Skeletal muscle satellite cell (primary cell): ENCODE data around the gene FIZ1.

ENCODE experiments used
- H3K27me3 ChIP-seq: 2 replicates; pipeline ENCODE4 v1.7.0; 2013; ENCODE audit warnings: low read length; ENCODE audit not compliant: control insufficient read depth, insufficient read depth
- H3K36me3 ChIP-seq: 2 replicates; pipeline ENCODE4 v1.7.0; 2013; ENCODE audit warnings: mild to moderate bottlenecking, control low read depth, low read length; ENCODE audit not compliant: insufficient read depth
- H3K4me1 ChIP-seq: 2 replicates; pipeline ENCODE4 v1.7.0; 2013; ENCODE audit warnings: low read length; ENCODE audit not compliant: control insufficient read depth, insufficient read depth
- H3K4me2 ChIP-seq: 2 replicates; pipeline ENCODE4 v1.7.0; 2013; ENCODE audit warnings: mild to moderate bottlenecking, low read length
- H3K4me3 ChIP-seq: 2 replicates; pipeline ENCODE4 v1.7.0; 2013; ENCODE audit warnings: low read length
- H3K9ac ChIP-seq: 2 replicates; pipeline ENCODE4 v1.7.0; 2013; ENCODE audit warnings: mild to moderate bottlenecking, low read depth, low read length, moderate library complexity
- H3K9me3 ChIP-seq: replicated peaks from 2 replicates; pipeline ENCODE4 v1.7.0; 2013; ENCODE audit warnings: mild to moderate bottlenecking, control low read depth, low read length

FIZ1 gene

DNA sequence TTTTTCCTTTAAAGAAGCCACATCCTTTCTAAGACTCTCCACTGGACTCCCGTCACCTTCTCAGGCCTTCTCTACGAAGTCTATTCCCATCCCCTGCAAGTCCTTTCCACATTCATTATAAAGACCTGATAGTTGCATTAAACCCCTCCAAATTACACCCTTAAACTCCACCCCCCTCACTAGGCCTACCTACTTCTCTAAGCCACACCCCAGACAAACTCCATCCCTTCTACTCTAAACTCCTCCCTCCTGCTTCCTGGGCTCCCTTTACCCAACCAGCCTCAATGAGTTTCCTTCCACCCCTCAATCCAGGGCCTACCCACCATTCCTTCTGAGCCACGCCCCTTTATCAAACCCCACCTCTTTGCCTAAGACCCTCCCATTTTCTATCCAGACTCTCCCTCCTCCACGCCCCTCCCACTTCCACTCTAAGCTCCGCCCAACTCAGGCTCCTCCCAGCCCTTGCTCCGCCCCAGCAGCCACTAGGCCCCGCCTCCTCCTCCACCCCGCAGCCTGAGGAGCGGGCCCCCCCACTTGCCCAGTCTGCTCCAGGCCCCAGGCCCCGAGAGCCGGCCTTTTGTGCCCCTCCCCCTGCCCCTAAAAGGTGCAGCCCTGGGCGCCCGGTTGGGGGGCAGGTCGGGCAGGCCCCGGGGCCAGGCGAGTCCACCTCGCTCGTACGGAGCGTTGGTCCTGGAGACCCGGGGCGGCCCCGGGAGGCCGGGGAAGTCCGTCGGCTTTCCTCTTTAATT, 424 bp downstream of the FIZ1 start:
- Histone ChIP-seq H3K36me3 (peaks cover 26% of the 10 kb centered on the region), H3K9me3 (no peaks in the 10 kb centered on the region), H3K4me2 (peak overlapping the region; percentile 88), H3K27me3 (no peaks in the 10 kb centered on the region), H3K4me3 (peak overlapping the region; percentile 100), H3K9ac (peak overlapping the region; percentile 95), H3K4me1 (peaks cover 14% of the 10 kb centered on the region)

DNA sequence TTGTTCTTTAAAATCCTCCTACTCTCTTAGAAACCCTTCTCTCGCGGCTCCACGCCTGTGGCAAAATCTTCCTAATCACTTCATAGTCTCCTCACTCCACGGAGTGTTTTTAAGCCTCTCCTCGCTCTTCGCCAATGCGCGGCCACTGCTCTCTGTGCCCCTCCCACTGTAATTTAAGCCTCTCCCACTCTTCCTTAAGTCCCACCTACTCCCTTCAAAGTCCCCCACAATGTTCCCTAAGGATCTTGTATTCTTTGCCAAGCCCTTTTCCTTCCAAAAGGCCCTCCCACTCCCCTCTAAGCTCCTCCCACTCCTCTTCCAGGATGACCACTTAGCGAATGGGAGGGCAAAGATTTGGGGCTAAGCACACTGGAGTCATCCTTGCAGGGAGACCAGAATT, 1.3 kb downstream of the FIZ1 start:
- H3K27me3 ChIP-seq = no peaks in the 10 kb centered on the region
- H3K9me3 ChIP-seq = no peaks in the 10 kb centered on the region
- H3K4me1 ChIP-seq = peaks cover 14% of the 10 kb centered on the region
- no peak overlapping the region for H3K4me3 ChIP-seq
- peak overlapping the region; percentile 88 for H3K4me2 ChIP-seq
- peaks cover 26% of the 10 kb centered on the region for H3K36me3 ChIP-seq
- no peak overlapping the region for H3K9ac ChIP-seq

DNA sequence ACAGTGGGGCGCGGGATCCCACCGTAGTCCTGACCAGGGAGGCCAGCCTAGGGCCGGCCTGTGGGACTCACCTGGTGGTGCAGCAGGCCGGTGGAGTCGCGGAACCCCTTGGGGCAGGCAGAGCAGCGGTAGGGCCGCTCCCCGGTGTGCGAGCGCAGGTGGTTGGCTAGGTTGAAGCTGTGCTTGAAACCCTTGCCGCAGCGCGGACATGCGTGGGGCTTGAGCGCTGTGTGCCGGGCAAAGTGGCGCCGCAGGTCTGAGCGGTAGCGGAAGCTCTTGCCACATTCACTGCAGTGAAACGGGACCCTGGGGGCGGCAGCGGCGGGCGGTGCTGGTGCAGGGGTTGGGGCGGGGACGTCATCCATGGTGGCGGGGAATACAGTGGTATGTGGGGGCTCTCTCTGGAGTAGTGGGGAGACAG, 1.8 kb downstream of the FIZ1 start:
- Histone ChIP-seq H3K9me3 (no peaks in the 10 kb centered on the region), H3K4me3 (no peak overlapping the region), H3K27me3 (no peaks in the 10 kb centered on the region), H3K9ac (no peak overlapping the region), H3K36me3 (peaks cover 26% of the 10 kb centered on the region), H3K4me2 (no peak overlapping the region), H3K4me1 (peaks cover 14% of the 10 kb centered on the region)

DNA sequence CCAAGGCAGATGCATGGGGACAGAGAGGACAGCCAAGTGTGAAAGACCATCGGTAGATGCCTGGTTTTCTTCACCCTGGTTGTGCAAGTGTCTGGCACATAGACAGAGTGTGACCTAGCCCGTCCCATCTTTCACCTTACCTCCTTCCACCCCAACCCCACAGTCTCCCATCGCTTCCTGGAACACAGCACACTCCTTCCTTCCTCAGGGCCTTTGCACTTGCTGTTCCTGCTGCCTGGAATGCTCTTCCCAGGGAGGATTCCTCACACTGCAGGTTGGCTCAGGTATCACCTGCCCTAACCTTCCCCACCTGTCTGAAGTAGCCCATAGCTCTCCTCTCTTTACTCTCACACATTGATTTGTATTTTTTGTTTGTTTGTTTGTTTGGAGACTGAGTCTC, 3.0 kb downstream of the FIZ1 start:
- Histone ChIP-seq H3K27me3 (no peaks in the 10 kb centered on the region), H3K4me2 (no peak overlapping the region), H3K9ac (no peak overlapping the region), H3K9me3 (no peaks in the 10 kb centered on the region), H3K4me1 (peaks cover 11% of the 10 kb centered on the region), H3K36me3 (peaks cover 26% of the 10 kb centered on the region), H3K4me3 (no peak overlapping the region)

DNA sequence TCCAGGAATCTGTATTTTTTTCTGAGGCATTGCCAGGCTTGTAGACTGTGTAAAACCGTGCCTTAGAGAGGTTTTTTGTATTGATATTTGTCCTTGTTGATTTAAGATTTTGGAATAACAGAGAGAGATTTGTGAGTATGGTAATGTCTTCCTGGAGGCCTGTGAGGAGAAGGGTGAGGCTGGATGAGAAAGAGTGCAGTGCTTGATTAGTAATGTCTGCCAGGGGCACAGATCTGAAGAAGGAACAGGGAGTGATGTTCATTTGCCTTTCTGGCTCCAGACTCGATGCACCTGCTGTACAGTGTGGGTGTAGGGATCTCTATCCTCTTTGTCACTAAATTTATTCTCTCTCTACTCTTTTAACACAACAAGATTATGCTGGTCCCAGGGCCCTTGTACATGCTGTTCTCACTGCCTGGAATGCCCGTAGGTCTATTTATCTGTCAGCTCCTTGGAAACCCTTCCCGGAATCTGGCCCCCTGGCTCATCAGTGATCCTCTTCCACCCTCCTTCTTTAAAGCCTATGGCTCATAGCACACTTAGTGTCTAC, 4.2 kb downstream of the FIZ1 start:
- Histone ChIP-seq H3K36me3 (peaks cover 26% of the 10 kb centered on the region), H3K4me3 (no peak overlapping the region), H3K27me3 (no peaks in the 10 kb centered on the region), H3K4me2 (no peak overlapping the region), H3K4me1 (peaks cover 5% of the 10 kb centered on the region), H3K9ac (no peak overlapping the region), H3K9me3 (no peaks in the 10 kb centered on the region)

- no peaks in the 10 kb centered on the region for H3K27me3 ChIP-seq
- no peaks in the 10 kb centered on the region for H3K4me1 ChIP-seq
- no peak overlapping the region for H3K9ac ChIP-seq
- H3K9me3 ChIP-seq = no peaks in the 10 kb centered on the region
- H3K4me3 ChIP-seq = no peak overlapping the region
- no peak overlapping the region for H3K4me2 ChIP-seq
- H3K36me3 ChIP-seq = peaks cover 26% of the 10 kb centered on the region
Measured at GRCh38 chr19:55593096-55593772, 6.1 kb downstream of the FIZ1 start.

GRCh38 chr19:55592391-55593090, 6.8 kb downstream of the FIZ1 start:
- no peaks in the 10 kb centered on the region for H3K27me3 ChIP-seq
- H3K36me3 ChIP-seq = peaks cover 22% of the 10 kb centered on the region
- no peak overlapping the region for H3K9ac ChIP-seq
- no peak overlapping the region for H3K4me3 ChIP-seq
- H3K4me1 ChIP-seq = no peaks in the 10 kb centered on the region
- H3K4me2 ChIP-seq = no peak overlapping the region
- no peaks in the 10 kb centered on the region for H3K9me3 ChIP-seq

- no peaks in the 10 kb centered on the region for H3K27me3 ChIP-seq
- H3K9ac ChIP-seq = no peak overlapping the region
- H3K4me2 ChIP-seq = no peak overlapping the region
- peaks cover 7% of the 10 kb centered on the region for H3K4me1 ChIP-seq
- peaks cover 15% of the 10 kb centered on the region for H3K36me3 ChIP-seq
- no peak overlapping the region for H3K4me3 ChIP-seq
- H3K9me3 ChIP-seq = no peaks in the 10 kb centered on the region
Measured at GRCh38 chr19:55591555-55591954, 7.8 kb downstream of the FIZ1 start.

GRCh38 chr19:55590617-55591016, 8.7 kb downstream of the FIZ1 start:
- no peaks in the 10 kb centered on the region for H3K9me3 ChIP-seq
- H3K4me2 ChIP-seq = no peak overlapping the region

GRCh38 chr19:55590109-55590508, 9.2 kb downstream of the FIZ1 start:
- no peak overlapping the region for H3K9ac ChIP-seq
- H3K4me1 ChIP-seq = peaks cover 16% of the 10 kb centered on the region
- no peak overlapping the region for H3K4me3 ChIP-seq
- H3K27me3 ChIP-seq = no peaks in the 10 kb centered on the region
- H3K36me3 ChIP-seq = peaks cover under 1% of the 10 kb centered on the region
- H3K9me3 ChIP-seq = no peaks in the 10 kb centered on the region
- H3K4me2 ChIP-seq = no peak overlapping the region

More at GRCh38 chr19:55590617-55591016, 8.7 kb downstream of the FIZ1 start:
- Histone ChIP-seq H3K4me1 (peaks cover 13% of the 10 kb centered on the region), H3K36me3 (peaks cover 6% of the 10 kb centered on the region), H3K9ac (no peak overlapping the region), H3K27me3 (no peaks in the 10 kb centered on the region), H3K4me3 (no peak overlapping the region)

DNA sequence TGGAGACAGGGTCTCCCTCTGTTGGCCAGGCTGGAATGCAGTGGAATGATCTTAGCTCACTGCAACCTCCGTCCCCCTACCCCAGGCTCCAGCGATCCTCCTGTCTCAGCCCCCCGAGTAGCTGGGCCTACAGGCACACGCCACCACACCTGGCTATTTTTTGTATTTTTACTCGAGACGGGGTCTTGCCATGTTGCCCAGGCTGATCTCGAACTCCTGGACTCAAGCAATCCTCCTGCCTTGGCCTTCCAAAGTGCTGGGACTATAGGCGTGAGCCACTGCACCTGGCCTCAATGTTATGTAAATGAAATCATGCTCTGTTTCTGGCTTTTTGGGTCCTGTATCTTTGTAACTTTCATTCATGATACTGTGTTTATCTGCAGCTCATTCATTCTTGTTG, 10.6 kb downstream of the FIZ1 start:
- no peaks in the 10 kb centered on the region for H3K27me3 ChIP-seq
- H3K4me1 ChIP-seq = peaks cover 16% of the 10 kb centered on the region
- H3K4me3 ChIP-seq = no peak overlapping the region
- H3K9me3 ChIP-seq = no peaks in the 10 kb centered on the region
- no peaks in the 10 kb centered on the region for H3K36me3 ChIP-seq
- no peak overlapping the region for H3K4me2 ChIP-seq
- H3K9ac ChIP-seq = no peak overlapping the region
